ENCODE results near the gene SIPA1L3. TPM values are rescaled to one million over a fixed set of nuclear protein-coding genes. Genes with fewer than 3 reads are reported as not detected.

SIPA1L3 gene
- total and polyA plus RNA-seq, 9 of the 15 experiments (the other 6 are each of a cell fraction or from before 2014, with no cell fraction given) = 0.01 to 6.1 (median 2.5) TPM

GRCh38 chr19:37906869-37907734, at the start of gene SIPA1L3 (continued):
- TF ChIP-seq TFAP4 (CRISPR knock-in tag; IDR thresholded peaks at IDR 0.05; ENCODE audit: borderline replicate concordance) (peak; percentile 75), UBTF (IDR thresholded peaks at IDR 0.05; ENCODE audit: borderline replicate concordance in 1 of 2, low read depth in 2 of 2, low read length in 2 of 2) (peak in 1 of 2 experiments; percentile 71; a peak in 1 of 4 replicates), NCOA2 (IDR thresholded peaks at IDR 0.05; ENCODE audit: partially characterized antibody in 2 of 2) (no peak), DIDO1 (tag; IDR thresholded peaks at IDR 0.05; ENCODE audit: low read depth) (no peak), STAG1 (CRISPR knock-in tag; IDR thresholded peaks at IDR 0.05; ENCODE audit: borderline replicate concordance) (no peak), KLF1 (tag; IDR thresholded peaks at IDR 0.05) (no peak), LARP7 (IDR thresholded peaks at IDR 0.05) (no peak), IRF1 (CRISPR knock-in tag; IDR thresholded peaks at IDR 0.05; ENCODE audit: borderline replicate concordance) (no peak), U2AF1 (optimal IDR thresholded peaks at IDR 0.05; ENCODE audit: low read depth, low read length) (peak; percentile 48), TEAD1 (CRISPR knock-in tag; IDR thresholded peaks at IDR 0.05) (0 out of 4 replicates have a peak, but pooled peaks of 1 of the 2 experiments have one; percentile 15), ZNF445 (CRISPR knock-in tag; IDR thresholded peaks at IDR 0.05; ENCODE audit: low read depth) (no peak), E2F1 (CRISPR knock-in tag; IDR thresholded peaks at IDR 0.05) (no peak), ZNF263 (CRISPR knock-in tag; IDR thresholded peaks at IDR 0.05; ENCODE audit: borderline replicate concordance) (no peak), CREBBP (IDR thresholded peaks at IDR 0.05; ENCODE audit: low read depth, low read length) (no peak), ATF4 (CRISPR knock-in tag; IDR thresholded peaks at IDR 0.05) (0 out of 2 replicates have a peak, but pooled peaks have one; percentile 52), C11orf30 (IDR thresholded peaks at IDR 0.05; ENCODE audit: low read depth) (no peak), MTA3 (IDR thresholded peaks at IDR 0.05; ENCODE audit: borderline replicate concordance) (peak; percentile 57), E2F5 (CRISPR knock-in tag; IDR thresholded peaks at IDR 0.05) (no peak), ZNF77 (CRISPR knock-in tag; IDR thresholded peaks at IDR 0.05) (no peak), POLR2G (IDR thresholded peaks at IDR 0.05; ENCODE audit: low read depth, low read length) (peak; percentile 87)

Measured in K562 (cell line).